Astrocyte of the hippocampus (primary cell): Measurements from ENCODE around the gene CORO1C.
A peak's percentile ranks its signal among the peaks of the same experiment; 100 is the strongest.
"Not testable (repeated sequence)": the region's sequence is repeated elsewhere in the genome, so short reads cannot be mapped to it uniquely, and the experiment has no call there.

ENCODE experiments used
- DNase-seq: peaks from one replicate; pipeline ENCODE4 v3.0.0; 2011; ENCODE audit warnings: low read depth, low spot score

Gene CORO1C

GRCh38 chr12:108755481-108755880 is 24.2 kb upstream of the CORO1C start:
- DNase-seq: no peak

GRCh38 chr12:108753976-108754375 is 22.7 kb upstream of the CORO1C start:
- DNase-seq: no peak

- peak; percentile 41 for DNase-seq
These were observed 21.1 kb upstream of the CORO1C start for GRCh38 chr12:108752387-108752786.

GRCh38 chr12:108751821-108752220 is 20.5 kb upstream of the CORO1C start:
- DNase-seq: no peak

GRCh38 chr12:108751003-108751402 is 19.7 kb upstream of the CORO1C start:
- not testable (repeated sequence) for DNase-seq

- no peak for DNase-seq
These were observed 19.2 kb upstream of the CORO1C start for GRCh38 chr12:108750526-108750925.

GRCh38 chr12:108747563-108747962 is 16.2 kb upstream of the CORO1C start:
- DNase-seq: no peak

- no peak for DNase-seq
These were observed 14.3 kb upstream of the CORO1C start for GRCh38 chr12:108745641-108746040.

- DNase-seq: no peak
These were observed 12.9 kb upstream of the CORO1C start for GRCh38 chr12:108744021-108744897.

GRCh38 chr12:108738170-108738569 is 6.9 kb upstream of the CORO1C start:
- no peak for DNase-seq

GRCh38 chr12:108735855-108736254 is 4.5 kb upstream of the CORO1C start:
- DNase-seq: no peak

GRCh38 chr12:108734200-108734906 is 3.0 kb upstream of the CORO1C start:
- DNase-seq: peak; percentile 89

GRCh38 chr12:108733230-108733531 is 1.9 kb upstream of the CORO1C start:
- DNase-seq: not testable (repeated sequence)

GRCh38 chr12:108732489-108733229 is 1.3 kb upstream of the CORO1C start:
- DNase-seq: no peak

GRCh38 chr12:108731866-108732461 is 646 bp upstream of the CORO1C start:
- DNase-seq: peak; percentile 99

- DNase-seq: peak; percentile 87
These were observed 783 bp downstream of the CORO1C start for GRCh38 chr12:108730365-108731104.

- DNase-seq: peak; percentile 58
These were observed 1.5 kb downstream of the CORO1C start for GRCh38 chr12:108729612-108730364.

- DNase-seq: peak; percentile 35
These were observed 2.3 kb downstream of the CORO1C start for GRCh38 chr12:108728820-108729611.

GRCh38 chr12:108727868-108728735 is 3.2 kb downstream of the CORO1C start:
- DNase-seq: no peak
